SK-N-MC (cell line): ENCODE data around the gene TRABD2B.

Experiments
- EZH2 ChIP-seq: fragments of 200-600 bp; sonication (generic); IDR thresholded peaks from one replicate; pipeline ENCODE4 v1.6.1; 2017; ENCODE audit warnings: antibody characterized with exemption
- FOXP2 ChIP-seq: optimal IDR thresholded peaks from 2 replicates; pipeline ENCODE3; 2011; ENCODE audit warnings: mild to moderate bottlenecking, moderate library complexity; ENCODE audit not compliant: insufficient read depth; ENCODE audit errors: extremely low read length, control extremely low read depth
- POLR2AphosphoS5 ChIP-seq: IDR thresholded peaks from 2 replicates; pipeline ENCODE4 v1.6.1; 2012; ENCODE audit warnings: mild to moderate bottlenecking, low read depth, low read length, borderline replicate concordance

GRCh38 chr1:47824297-47824696 is 172.9 kb downstream of the TRABD2B start:
- TF ChIP-seq POLR2AphosphoS5, result no peak
- TF ChIP-seq EZH2, result no peak
- no peak for TF ChIP-seq FOXP2
